ENCODE results near the gene BABAM2.
"Not testable (repeated sequence)": the region's sequence is repeated elsewhere in the genome, so short reads cannot be mapped to it uniquely, and the experiment has no call there.

The BABAM2 gene

DNA sequence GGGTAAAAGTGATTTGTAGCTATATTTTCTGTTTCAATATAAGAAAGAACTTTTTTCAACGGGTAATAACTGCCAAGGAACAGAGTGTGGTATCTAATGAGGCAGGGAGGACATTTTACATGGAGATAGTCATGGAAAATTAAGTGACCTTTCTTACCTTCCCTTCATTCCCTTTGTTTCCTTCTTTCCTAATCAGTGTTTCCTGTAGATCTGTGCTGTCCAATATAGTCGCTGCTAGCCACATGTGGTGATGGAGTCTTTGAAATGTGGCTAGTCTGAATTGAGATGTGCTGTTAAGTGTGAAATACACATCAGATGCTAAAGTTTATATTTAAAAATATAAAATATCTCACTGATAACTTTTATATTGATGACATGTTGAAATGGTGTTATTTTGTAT is 81.8 kb downstream of the BABAM2 start:
- H3K27me3 ChIP-seq (ENCODE audit: control insufficient read depth, insufficient read depth, low read length): no peaks in the 10 kb centered on the region
- H3K4me2 ChIP-seq (ENCODE audit: low read length): no peak overlapping the region
- H3K4me1 ChIP-seq: peaks cover 2% of the 10 kb centered on the region
- no peaks in the 10 kb centered on the region for H3K36me3 ChIP-seq (ENCODE audit: control insufficient read depth, insufficient read depth, low read length)
- no peak overlapping the region for H3K4me3 ChIP-seq (ENCODE audit: low read depth, low read length)
- no peak overlapping the region for H3K9ac ChIP-seq
- TF ChIP-seq, protein P1, sequence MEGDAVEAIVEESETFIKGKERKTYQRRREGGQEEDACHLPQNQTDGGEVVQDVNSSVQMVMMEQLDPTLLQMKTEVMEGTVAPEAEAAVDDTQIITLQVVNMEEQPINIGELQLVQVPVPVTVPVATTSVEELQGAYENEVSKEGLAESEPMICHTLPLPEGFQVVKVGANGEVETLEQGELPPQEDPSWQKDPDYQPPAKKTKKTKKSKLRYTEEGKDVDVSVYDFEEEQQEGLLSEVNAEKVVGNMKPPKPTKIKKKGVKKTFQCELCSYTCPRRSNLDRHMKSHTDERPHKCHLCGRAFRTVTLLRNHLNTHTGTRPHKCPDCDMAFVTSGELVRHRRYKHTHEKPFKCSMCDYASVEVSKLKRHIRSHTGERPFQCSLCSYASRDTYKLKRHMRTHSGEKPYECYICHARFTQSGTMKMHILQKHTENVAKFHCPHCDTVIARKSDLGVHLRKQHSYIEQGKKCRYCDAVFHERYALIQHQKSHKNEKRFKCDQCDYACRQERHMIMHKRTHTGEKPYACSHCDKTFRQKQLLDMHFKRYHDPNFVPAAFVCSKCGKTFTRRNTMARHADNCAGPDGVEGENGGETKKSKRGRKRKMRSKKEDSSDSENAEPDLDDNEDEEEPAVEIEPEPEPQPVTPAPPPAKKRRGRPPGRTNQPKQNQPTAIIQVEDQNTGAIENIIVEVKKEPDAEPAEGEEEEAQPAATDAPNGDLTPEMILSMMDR (IDR thresholded peaks at IDR 0.05): no peak
- H2AFZ ChIP-seq: no peak overlapping the region
- peaks cover 2% of the 10 kb centered on the region for H3K79me2 ChIP-seq
- no peak overlapping the region for H3K27ac ChIP-seq
- no peaks in the 10 kb centered on the region for H3K9me3 ChIP-seq (ENCODE audit: control insufficient read depth, low read length)

DNA sequence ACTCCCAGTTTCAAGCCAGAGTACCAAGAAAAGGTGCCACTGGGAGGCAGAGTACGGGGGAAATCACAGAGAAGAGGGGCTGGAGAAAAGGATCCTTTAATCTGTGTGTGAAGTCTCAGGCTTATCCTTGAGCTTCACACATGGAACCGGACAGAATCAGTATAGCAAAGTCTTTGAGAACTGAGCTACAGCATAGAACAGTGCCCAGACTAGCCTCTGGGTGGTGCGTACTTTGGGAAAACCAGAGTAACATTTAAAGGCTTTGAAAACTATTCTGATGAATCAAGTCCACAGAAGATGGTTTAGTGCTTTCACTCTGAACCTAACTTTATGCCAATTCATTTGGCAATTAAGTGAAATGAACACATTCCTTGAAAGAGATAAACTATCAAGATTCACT is 83.1 kb downstream of the BABAM2 start:
- H3K9ac ChIP-seq: no peak overlapping the region
- H3K27me3 ChIP-seq (ENCODE audit: control insufficient read depth, insufficient read depth, low read length): no peaks in the 10 kb centered on the region
- H2AFZ ChIP-seq: no peak overlapping the region
- H3K79me2 ChIP-seq: peaks cover 2% of the 10 kb centered on the region
- H3K4me3 ChIP-seq (ENCODE audit: low read depth, low read length): no peak overlapping the region
- TF ChIP-seq, protein P1 (IDR thresholded peaks at IDR 0.05): no peak
- no peaks in the 10 kb centered on the region for H3K4me1 ChIP-seq
- no peak overlapping the region for H3K4me2 ChIP-seq (ENCODE audit: low read length)
- no peak overlapping the region for H3K27ac ChIP-seq
- no peaks in the 10 kb centered on the region for H3K9me3 ChIP-seq (ENCODE audit: control insufficient read depth, low read length)
- no peaks in the 10 kb centered on the region for H3K36me3 ChIP-seq (ENCODE audit: control insufficient read depth, insufficient read depth, low read length)

DNA sequence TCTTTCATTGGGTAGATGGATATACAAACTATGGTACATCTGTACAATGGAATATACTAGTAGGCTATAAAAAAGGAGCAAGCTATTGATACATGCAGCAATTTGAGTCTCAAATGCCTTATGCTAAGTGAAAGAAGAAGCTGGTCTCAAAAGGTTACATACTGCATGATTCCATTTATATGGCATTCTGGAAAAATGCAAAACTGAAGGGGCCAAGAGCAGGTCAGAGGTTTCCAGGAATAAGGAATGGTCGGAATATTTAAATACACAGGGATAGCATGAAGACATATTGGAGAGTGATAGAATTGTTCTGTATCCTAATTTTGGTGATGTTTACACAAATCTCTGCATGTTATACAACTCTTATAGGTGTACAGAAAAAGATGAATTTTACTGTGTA is 85.8 kb downstream of the BABAM2 start:
- no peaks in the 10 kb centered on the region for H3K27me3 ChIP-seq (ENCODE audit: control insufficient read depth, insufficient read depth, low read length)
- no peak overlapping the region for H3K4me2 ChIP-seq (ENCODE audit: low read length)
- no peak overlapping the region for H2AFZ ChIP-seq
- TF ChIP-seq, protein P1 (IDR thresholded peaks at IDR 0.05): no peak
- no peak overlapping the region for H3K4me3 ChIP-seq (ENCODE audit: low read depth, low read length)
- H3K36me3 ChIP-seq (ENCODE audit: control insufficient read depth, insufficient read depth, low read length): no peaks in the 10 kb centered on the region
- no peak overlapping the region for H3K27ac ChIP-seq
- H3K79me2 ChIP-seq: no peaks in the 10 kb centered on the region
- no peak overlapping the region for H3K9ac ChIP-seq
- H3K9me3 ChIP-seq (ENCODE audit: control insufficient read depth, low read length): no peaks in the 10 kb centered on the region
- no peaks in the 10 kb centered on the region for H3K4me1 ChIP-seq

DNA sequence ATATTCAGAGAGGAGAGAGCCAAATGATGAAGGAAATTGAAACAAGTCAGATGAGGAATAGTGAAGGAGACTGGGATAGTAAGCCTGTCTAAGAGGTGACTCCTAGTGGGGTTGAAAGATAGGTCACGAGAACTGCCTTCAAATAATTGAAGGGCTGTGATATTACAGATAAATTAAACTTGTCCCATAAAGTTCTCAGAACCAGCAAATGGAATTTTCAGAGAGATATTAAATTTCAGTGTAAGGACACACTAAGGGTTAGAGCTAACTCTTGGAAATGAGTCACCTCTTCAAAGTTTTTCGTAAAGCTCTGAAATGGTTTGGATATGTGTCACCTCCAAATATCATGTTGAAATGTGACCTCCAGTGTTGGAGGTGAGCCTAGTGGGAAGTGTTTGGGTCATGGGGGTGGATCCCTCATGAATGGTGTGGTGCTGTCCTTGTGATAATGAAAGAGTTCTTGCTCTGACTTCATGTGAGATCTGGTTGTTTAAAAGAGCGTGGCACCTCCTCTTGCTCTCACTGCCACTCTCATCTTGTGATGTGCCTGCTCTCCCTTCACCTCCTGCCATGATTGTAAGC is 87.3 kb downstream of the BABAM2 start:
- TF ChIP-seq, protein P1 (IDR thresholded peaks at IDR 0.05): no peak
- H3K27me3 ChIP-seq (ENCODE audit: control insufficient read depth, insufficient read depth, low read length): no peaks in the 10 kb centered on the region
- no peak overlapping the region for H2AFZ ChIP-seq
- no peaks in the 10 kb centered on the region for H3K79me2 ChIP-seq
- H3K4me1 ChIP-seq: no peaks in the 10 kb centered on the region
- H3K36me3 ChIP-seq (ENCODE audit: control insufficient read depth, insufficient read depth, low read length): no peaks in the 10 kb centered on the region
- no peak overlapping the region for H3K9ac ChIP-seq
- no peak overlapping the region for H3K4me2 ChIP-seq (ENCODE audit: low read length)
- H3K27ac ChIP-seq: no peak overlapping the region
- no peak overlapping the region for H3K4me3 ChIP-seq (ENCODE audit: low read depth, low read length)
- no peaks in the 10 kb centered on the region for H3K9me3 ChIP-seq (ENCODE audit: control insufficient read depth, low read length)

DNA sequence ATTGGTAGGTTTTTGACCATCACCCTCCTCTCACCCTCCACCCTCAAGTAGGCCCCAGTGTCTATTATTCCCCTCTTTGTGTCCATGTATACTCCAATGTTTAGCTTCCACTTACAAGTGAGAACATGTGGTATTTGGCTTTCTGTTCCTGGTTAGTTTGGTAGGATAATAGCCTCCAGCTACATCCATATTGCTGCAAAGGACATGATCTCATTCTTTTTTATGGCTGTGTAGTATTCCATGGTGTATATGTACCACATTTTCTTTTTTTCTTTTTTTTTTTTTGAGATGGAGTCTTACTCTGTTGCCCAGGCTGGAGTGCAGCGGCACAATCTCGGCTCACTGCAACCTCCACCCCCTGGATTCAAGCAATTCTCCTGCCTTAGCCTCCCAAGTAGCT is 88.2 kb downstream of the BABAM2 start:
- H3K4me3 ChIP-seq (ENCODE audit: low read depth, low read length); H3K4me2 ChIP-seq (ENCODE audit: low read length); H2AFZ ChIP-seq; H3K27ac ChIP-seq; H3K36me3 ChIP-seq (ENCODE audit: control insufficient read depth, insufficient read depth, low read length); H3K79me2 ChIP-seq; H3K9ac ChIP-seq; H3K27me3 ChIP-seq (ENCODE audit: control insufficient read depth, insufficient read depth, low read length); H3K4me1 ChIP-seq; H3K9me3 ChIP-seq (ENCODE audit: control insufficient read depth, low read length): not testable (repeated sequence)

Measured in parathyroid adenoma (tissue), 2 donors.